HEK293T (cell line): ENCODE measurements around the gene CR1L.

Source experiments
- ARNT ChIP-seq: fragments of 450-650 bp; IDR thresholded peaks from 2 replicates; pipeline ENCODE4 v1.6.1; 2017; ENCODE audit warnings: mild to moderate bottlenecking
- FOXM1 ChIP-seq: fragments of 450-650 bp; IDR thresholded peaks from 2 replicates; pipeline ENCODE4 v1.6.1; 2017; ENCODE audit warnings: mild to moderate bottlenecking, borderline replicate concordance
- TARDBP ChIP-seq: fragments of 450-650 bp; IDR thresholded peaks from 2 replicates; pipeline ENCODE4 v1.6.1; 2016

- TF ChIP-seq FOXM1: no peak
- no peak for TF ChIP-seq ARNT
- no peak for TF ChIP-seq TARDBP
These were observed 66.4 kb downstream of the CR1L start for GRCh38 chr1:207711285-207711684.
